ENCODE measurements around the gene SPTB.

The SPTB gene

GRCh38 chr14:64826845-64827244 is 52.9 kb downstream of the SPTB start:
- Mint-ChIP-seq H3K36me3 (ENCODE audit: low read depth) (no peaks in the 10 kb centered on the region), H3K9me3 (no peaks in the 10 kb centered on the region), H3K27me3 (peaks cover 10% of the 10 kb centered on the region), H3K27ac (no peak overlapping the region), H3K4me3 (no peak overlapping the region), H3K4me1 (ENCODE audit: low read depth) (peaks cover 5% of the 10 kb centered on the region)
- no peak for DNase-seq

- no peak for DNase-seq
- Mint-ChIP-seq H3K4me1 (ENCODE audit: low read depth) (peaks cover 5% of the 10 kb centered on the region), H3K4me3 (no peak overlapping the region), H3K27me3 (peaks cover 10% of the 10 kb centered on the region), H3K9me3 (no peaks in the 10 kb centered on the region), H3K27ac (no peak overlapping the region), H3K36me3 (ENCODE audit: low read depth) (no peaks in the 10 kb centered on the region)
These were observed 53.4 kb downstream of the SPTB start for GRCh38 chr14:64826333-64826732.

GRCh38 chr14:64825509-64825908 is 54.2 kb downstream of the SPTB start:
- no peak overlapping the region for H3K4me3 Mint-ChIP-seq
- H3K4me1 Mint-ChIP-seq (ENCODE audit: low read depth): peaks cover 5% of the 10 kb centered on the region
- H3K9me3 Mint-ChIP-seq: no peaks in the 10 kb centered on the region
- H3K27me3 Mint-ChIP-seq: peaks cover 10% of the 10 kb centered on the region
- no peaks in the 10 kb centered on the region for H3K36me3 Mint-ChIP-seq (ENCODE audit: low read depth)
- no peak overlapping the region for H3K27ac Mint-ChIP-seq
- DNase-seq: no peak

- peaks cover 5% of the 10 kb centered on the region for H3K4me1 Mint-ChIP-seq (ENCODE audit: low read depth)
- H3K27ac Mint-ChIP-seq: no peak overlapping the region
- DNase-seq: no peak
- H3K27me3 Mint-ChIP-seq: peaks cover 13% of the 10 kb centered on the region
- H3K9me3 Mint-ChIP-seq: no peaks in the 10 kb centered on the region
- H3K36me3 Mint-ChIP-seq (ENCODE audit: low read depth): no peaks in the 10 kb centered on the region
- no peak overlapping the region for H3K4me3 Mint-ChIP-seq
These were observed 54.7 kb downstream of the SPTB start for GRCh38 chr14:64825006-64825405.

GRCh38 chr14:64824471-64824870 is 55.2 kb downstream of the SPTB start:
- peaks cover 5% of the 10 kb centered on the region for H3K4me1 Mint-ChIP-seq (ENCODE audit: low read depth)

GRCh38 chr14:64823305-64823861 is 56.3 kb downstream of the SPTB start:
- H3K9me3 Mint-ChIP-seq: no peaks in the 10 kb centered on the region
- no peak overlapping the region for H3K27ac Mint-ChIP-seq
- peaks cover 18% of the 10 kb centered on the region for H3K27me3 Mint-ChIP-seq
- H3K36me3 Mint-ChIP-seq (ENCODE audit: low read depth): no peaks in the 10 kb centered on the region
- peak; percentile 78 for DNase-seq
- peaks cover 5% of the 10 kb centered on the region for H3K4me1 Mint-ChIP-seq (ENCODE audit: low read depth)
- H3K4me3 Mint-ChIP-seq: no peak overlapping the region

More at GRCh38 chr14:64824471-64824870, 55.2 kb downstream of the SPTB start:
- no peak overlapping the region for H3K27ac Mint-ChIP-seq
- DNase-seq: no peak
- H3K4me3 Mint-ChIP-seq: no peak overlapping the region
- no peaks in the 10 kb centered on the region for H3K36me3 Mint-ChIP-seq (ENCODE audit: low read depth)
- H3K9me3 Mint-ChIP-seq: no peaks in the 10 kb centered on the region
- H3K27me3 Mint-ChIP-seq: peaks cover 15% of the 10 kb centered on the region

GRCh38 chr14:64821651-64822050 is 58.1 kb downstream of the SPTB start:
- H3K36me3 Mint-ChIP-seq (ENCODE audit: low read depth): no peaks in the 10 kb centered on the region
- H3K4me3 Mint-ChIP-seq: no peak overlapping the region
- peaks cover 5% of the 10 kb centered on the region for H3K4me1 Mint-ChIP-seq (ENCODE audit: low read depth)
- no peaks in the 10 kb centered on the region for H3K9me3 Mint-ChIP-seq
- DNase-seq: no peak
- H3K27ac Mint-ChIP-seq: no peak overlapping the region
- H3K27me3 Mint-ChIP-seq: peaks cover 26% of the 10 kb centered on the region

GRCh38 chr14:64818151-64818550 is 61.6 kb downstream of the SPTB start:
- H3K36me3 Mint-ChIP-seq (ENCODE audit: low read depth): no peaks in the 10 kb centered on the region
- no peak overlapping the region for H3K27ac Mint-ChIP-seq
- H3K9me3 Mint-ChIP-seq: no peaks in the 10 kb centered on the region
- DNase-seq: no peak
- H3K4me1 Mint-ChIP-seq (ENCODE audit: low read depth): peaks cover 3% of the 10 kb centered on the region
- peaks cover 18% of the 10 kb centered on the region for H3K27me3 Mint-ChIP-seq
- no peak overlapping the region for H3K4me3 Mint-ChIP-seq

GRCh38 chr14:64817631-64818030 is 62.1 kb downstream of the SPTB start:
- peaks cover 1% of the 10 kb centered on the region for H3K4me1 Mint-ChIP-seq (ENCODE audit: low read depth)
- H3K27me3 Mint-ChIP-seq: peaks cover 15% of the 10 kb centered on the region
- H3K9me3 Mint-ChIP-seq: no peaks in the 10 kb centered on the region
- no peak for DNase-seq
- no peak overlapping the region for H3K4me3 Mint-ChIP-seq
- no peaks in the 10 kb centered on the region for H3K36me3 Mint-ChIP-seq (ENCODE audit: low read depth)
- no peak overlapping the region for H3K27ac Mint-ChIP-seq

GRCh38 chr14:64816221-64816783 is 63.4 kb downstream of the SPTB start:
- Mint-ChIP-seq H3K4me1 (ENCODE audit: low read depth) (peaks cover 4% of the 10 kb centered on the region), H3K27me3 (peaks cover 15% of the 10 kb centered on the region), H3K4me3 (no peak overlapping the region), H3K27ac (no peak overlapping the region), H3K9me3 (no peaks in the 10 kb centered on the region), H3K36me3 (ENCODE audit: low read depth) (no peaks in the 10 kb centered on the region)
- no peak for DNase-seq

- Mint-ChIP-seq H3K4me3 (no peak overlapping the region), H3K9me3 (no peaks in the 10 kb centered on the region), H3K27me3 (peaks cover 15% of the 10 kb centered on the region), H3K4me1 (ENCODE audit: low read depth) (peaks cover 4% of the 10 kb centered on the region), H3K36me3 (ENCODE audit: low read depth) (no peaks in the 10 kb centered on the region), H3K27ac (no peak overlapping the region)
- no peak for DNase-seq
These were observed 64.5 kb downstream of the SPTB start for GRCh38 chr14:64815257-64815656.

GRCh38 chr14:64812412-64812811 is 67.3 kb downstream of the SPTB start:
- Mint-ChIP-seq H3K27ac (no peak overlapping the region), H3K4me1 (ENCODE audit: low read depth) (peaks cover 4% of the 10 kb centered on the region), H3K4me3 (no peak overlapping the region), H3K36me3 (ENCODE audit: low read depth) (no peaks in the 10 kb centered on the region), H3K9me3 (no peaks in the 10 kb centered on the region), H3K27me3 (peaks cover 2% of the 10 kb centered on the region)
- DNase-seq: no peak

- no peak overlapping the region for H3K27ac Mint-ChIP-seq
- H3K4me3 Mint-ChIP-seq: no peak overlapping the region
- no peaks in the 10 kb centered on the region for H3K9me3 Mint-ChIP-seq
- no peak for DNase-seq
- H3K36me3 Mint-ChIP-seq (ENCODE audit: low read depth): no peaks in the 10 kb centered on the region
- H3K4me1 Mint-ChIP-seq (ENCODE audit: low read depth): peaks cover 4% of the 10 kb centered on the region
- H3K27me3 Mint-ChIP-seq: no peaks in the 10 kb centered on the region
These were observed 68.0 kb downstream of the SPTB start for GRCh38 chr14:64811676-64812075.

- Mint-ChIP-seq H3K4me3 (no peak overlapping the region), H3K4me1 (ENCODE audit: low read depth) (peaks cover 4% of the 10 kb centered on the region), H3K27ac (no peak overlapping the region), H3K36me3 (ENCODE audit: low read depth) (no peaks in the 10 kb centered on the region), H3K9me3 (no peaks in the 10 kb centered on the region), H3K27me3 (no peaks in the 10 kb centered on the region)
- no peak for DNase-seq
These were observed 71.3 kb downstream of the SPTB start for GRCh38 chr14:64808449-64808848.

GRCh38 chr14:64807551-64807950 is 72.2 kb downstream of the SPTB start:
- Mint-ChIP-seq H3K9me3 (no peaks in the 10 kb centered on the region), H3K36me3 (ENCODE audit: low read depth) (no peaks in the 10 kb centered on the region), H3K27me3 (no peaks in the 10 kb centered on the region), H3K27ac (no peak overlapping the region), H3K4me3 (no peak overlapping the region), H3K4me1 (ENCODE audit: low read depth) (peaks cover 3% of the 10 kb centered on the region)
- DNase-seq: no peak
